HG02884 (cell line): ENCODE data around the gene CHEK2.
"Not testable (repeated sequence)": the region's sequence is repeated elsewhere in the genome, so short reads cannot be mapped to it uniquely, and the experiment has no call there.

Source experiments
- ATAC-seq: cut with Tn5 transposase; IDR thresholded peaks from one replicate; pipeline ENCODE4 v1.9.1; 2021; ENCODE audit warnings: mild to moderate bottlenecking, moderate library complexity; ENCODE audit not compliant: unreplicated experiment

Gene CHEK2

GRCh38 chr22:28742562-28742962 is 942 bp upstream of the CHEK2 start:
- ATAC-seq, result no peak

DNA sequence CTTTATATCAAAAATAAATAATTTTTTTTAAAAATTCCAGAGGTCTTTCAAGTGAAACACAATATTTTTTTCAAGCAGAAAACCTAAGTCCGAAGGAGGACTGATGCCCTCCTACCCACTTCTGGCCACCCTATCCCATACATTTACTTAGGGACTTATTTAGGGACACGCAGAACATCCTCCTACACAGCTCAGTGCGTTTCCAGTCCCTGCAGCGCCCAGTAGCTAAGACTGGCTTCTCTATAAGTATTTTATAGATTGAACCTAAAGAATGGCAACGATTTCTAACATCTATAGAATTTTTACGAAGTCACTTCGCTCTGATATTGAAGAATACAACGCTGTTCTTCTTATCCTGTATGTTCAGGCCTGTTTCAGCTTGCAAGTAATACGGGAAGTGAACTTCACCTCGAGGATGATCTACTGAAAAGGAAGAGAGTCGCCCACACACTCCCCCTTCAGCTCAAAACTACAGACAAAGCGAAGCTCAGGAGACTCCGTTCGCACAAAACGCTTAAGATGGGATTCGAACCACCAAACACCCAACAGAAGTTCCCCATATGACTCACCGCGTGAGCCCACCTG is 328 bp downstream of the CHEK2 start:
- ATAC-seq, result no peak

- ATAC-seq, result not testable (repeated sequence)
These were observed 2.7 kb downstream of the CHEK2 start for GRCh38 chr22:28738876-28739275.

GRCh38 chr22:28737701-28738100 is 3.9 kb downstream of the CHEK2 start:
- no peak for ATAC-seq

- ATAC-seq, result no peak
These were observed 5.1 kb downstream of the CHEK2 start for GRCh38 chr22:28736301-28737155.

DNA sequence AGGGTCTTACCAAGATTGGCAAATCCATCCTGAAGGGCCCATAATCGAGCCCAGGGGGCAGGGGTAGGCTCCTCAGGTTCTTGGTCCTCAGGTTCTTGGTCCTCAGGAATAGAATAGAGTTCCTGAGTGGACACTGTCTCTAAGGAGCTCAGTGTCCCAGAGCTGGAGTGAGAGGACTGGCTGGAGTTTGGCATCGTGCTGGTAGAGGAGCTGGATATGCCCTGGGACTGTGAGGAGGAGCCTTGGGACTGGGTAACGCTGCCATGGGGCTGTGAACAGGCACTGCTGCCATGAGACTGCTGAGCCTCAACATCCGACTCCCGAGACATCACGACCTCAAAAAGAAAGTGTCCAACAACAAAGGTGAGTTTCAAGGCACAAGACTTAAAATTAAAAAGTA is 7.2 kb downstream of the CHEK2 start:
- ATAC-seq, result no peak

GRCh38 chr22:28730179-28730578 is 11.4 kb downstream of the CHEK2 start:
- no peak for ATAC-seq

DNA sequence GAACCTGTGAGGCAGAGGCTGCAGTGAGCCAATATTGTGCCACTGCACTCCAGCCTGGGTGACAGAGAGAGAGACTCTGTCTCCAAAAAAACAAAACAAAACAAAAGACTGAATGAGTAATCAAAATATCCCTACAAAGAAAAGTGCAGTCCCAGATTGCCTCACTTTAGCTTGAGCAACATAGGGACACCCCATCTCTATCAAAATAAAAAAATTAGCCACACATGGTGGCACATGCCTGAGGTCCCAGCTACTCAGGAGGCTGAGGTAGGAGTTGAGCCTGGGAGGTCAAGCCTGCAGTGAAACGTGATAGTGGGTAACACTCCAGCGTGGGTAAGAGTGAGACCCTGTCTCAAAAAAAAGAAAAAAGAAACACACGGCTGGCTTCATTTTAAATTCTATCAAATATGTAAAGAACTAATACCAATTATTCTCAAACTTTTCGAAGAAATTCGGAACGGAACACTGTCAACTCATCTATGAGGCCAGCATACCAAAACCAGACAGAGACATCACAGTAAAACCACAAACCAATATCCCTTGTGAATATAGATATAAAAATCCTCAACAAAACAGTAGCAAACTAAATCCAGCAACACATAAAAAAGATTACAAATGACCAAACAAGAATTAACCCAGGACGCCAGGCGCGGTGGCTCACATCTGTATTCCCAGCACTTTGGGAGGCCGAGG is 12.9 kb downstream of the CHEK2 start:
- ATAC-seq, result no peak

DNA sequence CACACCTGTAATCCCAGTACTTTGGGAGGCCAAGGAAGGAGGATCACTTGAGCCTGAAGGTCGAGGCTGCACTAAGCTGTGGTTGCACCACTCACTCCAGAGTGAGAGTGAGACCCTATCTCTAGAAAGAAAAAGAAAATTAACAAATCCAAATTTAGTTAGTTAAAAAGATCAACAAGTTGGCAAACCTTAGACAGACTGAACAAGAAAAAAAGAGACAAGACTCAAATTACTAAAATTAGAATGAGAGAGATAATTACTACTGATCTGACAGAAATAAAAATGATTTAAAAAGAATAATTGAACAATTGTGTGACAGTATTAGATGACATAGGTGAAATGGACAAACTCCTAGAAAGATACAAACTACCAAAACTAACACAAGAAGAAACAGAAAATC is 13.6 kb downstream of the CHEK2 start:
- no peak for ATAC-seq

DNA sequence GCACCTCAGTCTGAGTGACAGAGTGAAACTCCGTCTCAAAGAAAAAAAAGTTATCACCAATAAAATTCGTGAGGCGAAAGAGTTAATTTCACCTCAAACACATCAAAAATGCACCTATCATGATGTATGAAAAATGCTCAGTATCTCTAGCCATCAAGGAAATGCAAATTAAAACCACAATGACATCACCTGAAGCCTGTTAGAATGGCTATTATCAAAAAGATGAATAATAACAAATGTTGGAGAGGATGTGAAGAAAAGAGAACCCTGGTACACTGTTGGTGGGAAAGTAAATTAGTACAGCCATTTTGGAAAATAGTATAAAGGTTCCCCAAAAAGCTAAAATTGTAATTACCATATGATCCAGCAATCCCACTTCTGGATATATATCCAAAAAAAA is 23.6 kb downstream of the CHEK2 start:
- no peak for ATAC-seq

DNA sequence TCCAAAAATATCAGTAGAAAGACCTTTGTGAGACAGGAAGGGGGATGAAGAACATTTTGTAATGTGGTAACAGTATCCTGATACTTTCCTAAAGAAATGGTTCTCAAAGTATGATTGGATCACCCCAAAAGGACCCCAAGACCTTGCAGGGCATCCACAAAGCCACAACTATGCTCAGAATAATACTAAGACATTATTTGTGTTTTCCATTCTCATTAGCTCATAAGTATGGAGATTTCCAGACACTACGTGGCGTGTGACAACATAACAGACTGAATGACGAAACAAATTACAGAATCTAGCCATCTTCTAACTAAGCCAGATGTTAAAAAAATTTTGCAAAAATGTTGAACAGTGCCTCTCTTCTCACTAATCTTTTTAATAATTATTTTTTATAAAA is 24.9 kb downstream of the CHEK2 start:
- no peak for ATAC-seq

- ATAC-seq, result no peak
These were observed 26.0 kb downstream of the CHEK2 start for GRCh38 chr22:28715611-28716010.

DNA sequence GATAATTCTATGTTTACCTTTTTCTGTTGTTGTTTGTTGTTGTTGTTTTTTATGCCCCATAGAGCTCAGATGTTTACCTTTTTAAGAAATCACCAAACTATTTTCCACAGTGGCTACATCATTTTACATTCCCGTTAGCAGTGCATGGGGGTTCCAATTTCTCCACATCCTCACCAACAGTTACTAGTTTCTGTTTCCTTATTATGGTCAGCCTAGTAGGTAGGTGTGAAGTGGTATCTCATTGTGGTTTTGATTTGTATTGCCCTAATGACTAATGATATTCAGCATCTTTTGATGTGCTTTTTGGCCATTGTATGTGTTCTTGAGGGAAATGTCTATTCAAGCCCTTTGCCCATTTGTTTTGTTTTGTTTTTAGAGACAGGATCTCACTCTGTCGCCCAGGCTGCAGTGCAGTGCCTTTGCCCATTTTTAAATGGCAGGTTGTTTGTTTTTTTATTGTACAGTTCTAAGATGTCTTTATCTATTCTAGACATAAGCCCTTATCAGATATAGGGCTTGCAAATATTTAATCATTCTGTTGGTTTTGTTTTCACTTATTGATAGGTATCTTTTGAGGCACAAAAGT is 27.5 kb downstream of the CHEK2 start:
- ATAC-seq, result no peak

- no peak for ATAC-seq
These were observed 29.5 kb downstream of the CHEK2 start for GRCh38 chr22:28711820-28712777.

DNA sequence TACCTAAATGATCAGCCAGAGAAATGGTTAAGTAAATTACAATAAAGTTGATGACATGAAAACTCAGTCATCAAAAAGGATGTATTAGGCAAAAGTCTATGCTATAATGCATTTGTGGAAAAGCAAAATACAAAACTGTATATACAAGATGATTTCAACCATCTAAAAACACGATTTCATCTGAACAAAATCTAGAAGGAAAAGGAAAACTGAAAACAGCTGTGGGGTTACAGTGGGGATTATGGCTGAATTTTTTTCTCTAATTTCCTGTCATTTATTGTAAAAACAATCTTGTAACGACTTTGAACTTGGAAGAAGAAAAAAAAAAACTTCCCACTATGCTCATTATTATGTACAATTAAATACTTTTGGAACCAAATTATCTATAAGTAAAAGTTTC is 30.3 kb downstream of the CHEK2 start:
- no peak for ATAC-seq

- ATAC-seq, result no peak
These were observed 30.9 kb downstream of the CHEK2 start for GRCh38 chr22:28710576-28711191.

- no peak for ATAC-seq
These were observed 31.5 kb downstream of the CHEK2 start for GRCh38 chr22:28710107-28710506.

DNA sequence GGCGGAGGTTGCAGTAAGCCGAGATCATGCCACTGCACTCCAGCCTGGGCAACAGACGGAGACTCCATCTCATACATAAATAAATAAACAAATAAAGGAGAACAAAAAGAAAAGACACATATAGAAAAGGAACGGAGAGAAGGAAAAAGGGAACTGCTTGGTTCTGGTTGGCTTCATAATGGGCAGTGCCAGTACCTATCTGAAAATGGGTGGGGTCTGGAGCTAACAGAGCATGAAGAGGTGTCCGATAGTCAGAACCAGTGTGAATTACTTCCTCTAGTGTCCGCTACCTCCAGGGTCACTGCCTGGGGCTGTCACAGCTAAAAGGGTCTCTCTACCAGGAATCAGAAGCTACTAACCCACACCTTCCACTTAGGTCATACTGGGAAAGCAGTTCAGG is 34.8 kb downstream of the CHEK2 start:
- no peak for ATAC-seq

DNA sequence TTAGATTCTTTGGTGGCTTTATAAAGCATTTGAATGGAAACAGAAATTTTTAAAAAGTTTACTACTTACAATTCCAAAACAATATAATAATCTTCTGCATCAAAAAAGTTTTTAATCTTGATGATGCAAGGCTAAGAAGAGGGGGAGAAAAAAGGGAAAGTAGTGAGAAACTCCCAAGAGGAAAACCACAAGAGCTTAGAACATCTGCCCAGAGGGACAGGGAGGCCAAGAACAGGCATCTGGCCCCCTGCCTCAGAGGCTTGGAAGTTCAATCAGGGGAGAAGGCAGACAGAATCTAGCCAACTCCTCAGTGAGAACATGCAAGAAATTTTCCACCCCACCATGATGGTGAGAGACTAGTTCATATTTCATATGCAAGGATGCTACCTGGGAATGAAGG is 38.2 kb downstream of the CHEK2 start:
- ATAC-seq, result no peak

- ATAC-seq, result no peak
These were observed 38.7 kb downstream of the CHEK2 start for GRCh38 chr22:28702891-28703290.
